Measurements from ENCODE around the gene SAAL1.
"Not testable (repeated sequence)": the region's sequence is repeated elsewhere in the genome, so short reads cannot be mapped to it uniquely, and the experiment has no call there.

SAAL1 gene, protein sequence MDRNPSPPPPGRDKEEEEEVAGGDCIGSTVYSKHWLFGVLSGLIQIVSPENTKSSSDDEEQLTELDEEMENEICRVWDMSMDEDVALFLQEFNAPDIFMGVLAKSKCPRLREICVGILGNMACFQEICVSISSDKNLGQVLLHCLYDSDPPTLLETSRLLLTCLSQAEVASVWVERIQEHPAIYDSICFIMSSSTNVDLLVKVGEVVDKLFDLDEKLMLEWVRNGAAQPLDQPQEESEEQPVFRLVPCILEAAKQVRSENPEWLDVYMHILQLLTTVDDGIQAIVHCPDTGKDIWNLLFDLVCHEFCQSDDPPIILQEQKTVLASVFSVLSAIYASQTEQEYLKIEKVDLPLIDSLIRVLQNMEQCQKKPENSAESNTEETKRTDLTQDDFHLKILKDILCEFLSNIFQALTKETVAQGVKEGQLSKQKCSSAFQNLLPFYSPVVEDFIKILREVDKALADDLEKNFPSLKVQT

DNA sequence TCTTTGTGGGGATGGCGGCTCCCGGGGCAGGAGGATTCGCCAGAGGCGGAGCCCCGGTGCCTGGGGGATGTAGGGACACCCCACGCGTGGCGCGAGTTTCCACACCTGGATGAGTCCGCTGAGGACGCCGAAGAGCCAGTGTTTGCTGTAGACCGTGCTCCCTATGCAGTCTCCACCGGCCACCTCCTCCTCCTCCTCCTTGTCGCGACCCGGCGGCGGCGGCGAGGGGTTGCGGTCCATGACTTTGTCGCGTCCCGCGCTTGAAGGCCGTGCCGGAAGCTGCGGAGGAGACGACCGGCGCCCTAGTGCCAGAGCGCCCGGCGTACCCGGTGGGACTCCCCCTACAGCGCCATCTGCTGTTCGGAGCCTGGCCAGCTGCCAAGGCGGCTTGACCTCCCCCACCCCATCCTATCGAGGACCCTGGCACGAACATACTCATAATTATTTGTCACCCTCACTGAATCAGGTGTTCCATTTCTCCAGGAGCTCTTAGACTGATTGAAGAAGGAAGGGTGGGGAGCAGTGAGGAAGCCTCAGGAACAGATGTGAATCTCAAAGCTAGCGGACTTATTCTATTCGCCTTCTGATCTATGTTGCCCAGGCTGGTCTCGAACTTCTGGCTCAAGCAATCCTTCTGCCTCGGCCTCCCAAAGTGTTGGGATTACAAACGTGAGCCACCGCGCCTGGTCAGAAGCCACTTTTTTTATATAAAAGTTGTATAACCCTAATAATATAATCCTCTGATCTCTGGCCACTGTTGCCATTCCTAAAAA lies at the start of gene SAAL1:
SAAL1 (minus strand) TSS at position 281 of the 773 bp plus-strand sequence; CDS start at position 240, 41 bp downstream.
- DNase-seq = peak; percentile 86 to 91 (median 88)

DNA sequence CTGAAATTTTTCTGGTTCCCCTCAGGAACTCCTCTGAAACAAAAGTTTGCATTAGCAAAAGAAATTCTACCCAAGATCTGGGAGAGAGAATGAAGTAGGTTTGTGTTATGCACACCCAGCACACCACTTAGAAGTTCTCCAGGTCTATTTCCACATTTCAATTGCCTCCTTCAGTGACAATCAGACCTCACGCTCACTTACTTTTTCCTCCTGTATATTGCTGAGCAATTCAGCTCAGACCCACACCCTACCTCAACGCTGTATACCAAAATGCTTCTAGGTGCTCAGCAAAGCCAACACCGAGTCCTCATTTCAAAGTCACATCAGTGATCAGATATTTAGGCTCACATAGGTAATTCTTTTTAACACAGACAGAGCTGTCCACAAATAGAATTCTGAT lies 45.7 kb upstream of the SAAL1 start:
- DNase-seq = no peak

DNA sequence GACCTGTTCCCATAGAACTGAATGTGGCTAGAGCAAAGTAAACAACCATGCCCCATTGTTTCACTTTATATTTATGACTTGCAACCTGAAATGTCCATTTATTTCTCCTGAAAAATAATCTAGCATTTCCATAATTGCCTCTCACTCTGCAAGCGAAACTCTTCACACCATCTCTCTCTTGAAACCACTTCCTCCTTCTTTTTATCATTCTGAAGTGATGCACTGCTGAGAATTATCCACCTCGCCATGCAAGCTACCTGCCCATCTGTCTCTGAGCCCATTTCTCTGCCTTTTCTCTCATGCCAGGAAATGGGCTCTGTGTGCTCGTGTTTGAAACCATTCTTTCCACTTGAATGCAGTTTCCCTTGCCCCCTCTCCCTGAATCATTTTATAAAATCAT lies 40.0 kb upstream of the SAAL1 start:
- DNase-seq = no peak

DNA sequence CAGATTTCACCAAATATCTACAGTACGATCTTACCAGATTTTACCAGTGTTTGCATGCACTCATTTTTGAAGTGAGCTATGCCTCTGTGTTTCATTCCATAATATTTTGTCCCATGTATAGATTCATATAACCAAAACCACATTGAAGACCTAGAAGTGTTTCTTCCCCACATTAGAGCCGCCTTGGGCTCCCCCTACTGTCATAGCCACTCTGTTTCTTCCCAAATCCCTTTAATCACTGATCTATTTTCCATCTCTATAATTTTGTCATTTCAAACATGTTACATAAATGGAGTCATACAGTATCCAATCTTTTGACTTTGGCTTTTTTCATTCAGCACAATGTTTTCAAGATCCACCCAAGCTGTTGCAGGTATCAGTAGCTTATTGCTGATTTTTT lies 39.1 kb upstream of the SAAL1 start:
- DNase-seq = no peak

DNA sequence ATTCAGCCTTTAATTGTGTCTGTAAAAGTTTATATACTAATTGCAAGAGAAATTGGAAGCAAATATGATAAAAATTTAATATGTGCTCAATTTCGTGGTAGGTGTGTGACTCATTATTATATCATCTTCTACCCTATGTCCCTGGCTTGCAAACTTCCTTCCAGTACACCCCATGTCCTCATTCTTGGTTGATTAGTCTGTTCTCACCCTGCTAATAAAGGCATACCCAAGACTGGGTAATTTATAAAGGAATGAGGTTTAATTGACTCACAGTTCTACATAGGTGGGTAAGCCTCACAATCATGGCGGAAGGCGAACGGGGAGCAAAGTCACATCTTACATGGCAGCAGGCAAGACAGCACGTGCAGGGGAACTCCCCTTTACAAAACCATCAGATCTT lies 38.4 kb upstream of the SAAL1 start:
- no peak for DNase-seq

DNA sequence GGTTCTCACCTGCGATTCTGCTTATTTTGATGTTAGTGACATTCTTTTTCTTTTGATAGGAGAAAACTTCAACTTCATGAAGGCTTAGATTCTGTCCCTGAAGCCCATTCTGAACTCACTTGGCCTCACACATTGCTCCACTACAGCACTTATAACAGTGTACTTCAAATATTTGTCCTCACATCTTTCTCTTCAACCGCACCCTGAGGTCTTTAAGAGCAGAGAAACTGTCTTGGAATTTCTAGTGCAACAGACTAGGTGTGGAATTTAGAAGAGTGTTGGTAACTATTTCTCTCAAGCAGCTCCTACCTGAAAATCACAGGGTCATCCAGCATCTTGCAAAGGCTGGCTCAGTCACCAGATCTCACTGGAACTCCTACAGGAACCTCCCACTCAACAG lies 34.3 kb upstream of the SAAL1 start:
- no peak for DNase-seq

DNA sequence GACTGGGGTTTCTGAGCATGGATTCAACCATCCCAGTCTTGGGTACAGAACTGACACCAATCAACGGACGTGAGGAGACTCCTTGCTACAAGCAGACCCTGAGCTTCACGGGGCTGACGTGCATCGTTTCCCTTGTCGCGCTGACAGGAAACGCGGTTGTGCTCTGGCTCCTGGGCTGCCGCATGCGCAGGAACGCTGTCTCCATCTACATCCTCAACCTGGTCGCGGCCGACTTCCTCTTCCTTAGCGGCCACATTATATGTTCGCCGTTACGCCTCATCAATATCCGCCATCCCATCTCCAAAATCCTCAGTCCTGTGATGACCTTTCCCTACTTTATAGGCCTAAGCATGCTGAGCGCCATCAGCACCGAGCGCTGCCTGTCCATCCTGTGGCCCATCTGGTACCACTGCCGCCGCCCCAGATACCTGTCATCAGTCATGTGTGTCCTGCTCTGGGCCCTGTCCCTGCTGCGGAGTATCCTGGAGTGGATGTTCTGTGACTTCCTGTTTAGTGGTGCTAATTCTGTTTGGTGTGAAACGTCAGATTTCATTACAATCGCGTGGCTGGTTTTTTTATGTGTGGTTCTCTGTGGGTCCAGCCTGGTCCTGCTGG lies 31.4 kb upstream of the SAAL1 start:
- DNase-seq = no peak

DNA sequence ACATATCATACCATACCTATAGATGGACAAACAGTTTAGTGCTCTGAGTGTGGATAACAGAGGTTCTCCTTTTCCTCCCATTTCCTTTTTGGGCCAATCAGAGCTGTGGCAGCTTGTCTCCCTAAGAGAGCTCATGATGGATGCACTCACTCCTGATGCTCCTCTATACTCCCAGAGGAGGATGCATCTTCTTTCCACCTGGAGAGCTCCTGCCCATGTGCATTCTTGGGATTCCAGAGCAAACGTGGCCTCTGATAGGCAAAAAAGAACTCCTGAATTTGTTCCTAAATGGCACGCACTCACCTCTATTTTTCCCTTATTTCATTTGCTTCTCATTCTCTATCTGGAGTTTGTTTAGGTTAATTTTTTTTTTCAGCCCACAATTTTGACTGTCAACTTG lies 29.4 kb upstream of the SAAL1 start:
- DNase-seq = no peak

DNA sequence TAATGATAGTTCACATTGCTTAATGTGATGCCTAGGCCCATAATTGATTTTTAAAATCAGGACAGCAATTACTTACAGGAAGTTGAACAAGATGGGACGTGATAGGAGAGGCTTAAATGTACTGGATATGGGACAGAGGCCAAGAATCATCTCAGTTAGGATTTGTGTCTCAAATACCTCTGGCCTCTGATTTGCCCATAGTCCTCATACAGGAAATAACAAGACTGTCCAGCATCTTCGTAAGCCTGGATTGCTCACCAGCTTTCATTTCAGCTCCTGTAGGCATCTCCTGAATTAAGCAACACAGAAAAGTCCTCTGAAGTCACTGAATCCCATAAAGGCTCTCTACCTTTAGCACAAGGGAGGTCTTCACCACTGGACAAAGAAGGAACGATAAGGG lies 26.5 kb upstream of the SAAL1 start, which contains the start of gene MRGPRX3:
MRGPRX3 (plus strand) TSS at position 231 of the 400 bp plus-strand sequence. CDS start 4,632 bp downstream, outside the sequence.
- DNase-seq = no peak

DNA sequence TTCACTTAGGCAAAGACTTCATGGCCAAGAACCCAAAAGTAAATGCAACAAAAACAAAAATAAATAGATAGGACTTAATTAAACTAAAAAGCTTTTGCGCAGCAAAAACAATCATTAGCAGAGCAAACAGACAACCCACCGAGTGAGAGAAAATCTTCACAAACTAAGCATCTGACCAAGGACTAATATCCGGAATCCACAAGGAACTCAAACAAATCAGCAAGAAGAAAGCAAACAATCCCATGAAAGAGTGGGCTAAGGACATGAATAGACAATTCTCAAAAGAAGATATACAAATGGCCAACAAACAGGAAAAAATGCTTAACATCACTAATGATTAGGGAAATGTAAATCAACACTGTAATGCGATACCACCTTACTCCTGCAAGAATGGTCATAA lies 25.2 kb upstream of the SAAL1 start:
- not testable (repeated sequence) for DNase-seq

DNA sequence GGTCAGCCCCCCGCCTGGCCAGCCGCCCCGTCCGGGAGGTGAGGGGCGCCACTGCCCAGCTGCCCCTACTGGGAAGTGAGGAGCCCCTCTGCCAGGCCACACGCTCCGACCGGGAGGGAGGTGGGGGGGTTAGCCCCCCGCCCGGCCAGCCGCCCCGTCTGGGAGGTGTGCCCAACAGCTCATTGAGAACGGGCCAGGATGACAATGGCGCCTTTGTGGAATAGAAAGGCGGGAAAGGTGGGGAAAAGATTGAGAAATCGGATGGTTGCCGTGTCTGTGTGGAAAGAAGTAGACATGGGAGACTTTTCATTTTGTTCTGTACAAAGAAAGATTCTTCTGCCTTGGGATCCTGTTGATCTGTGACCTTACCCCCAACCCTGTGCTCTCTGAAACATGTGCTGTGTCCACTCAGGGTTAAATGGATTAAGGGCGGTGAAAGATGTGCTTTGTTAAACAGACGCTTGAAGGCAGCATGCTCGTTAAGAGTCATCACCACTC lies 15.5 kb upstream of the SAAL1 start:
- DNase-seq = not testable (repeated sequence)

DNA sequence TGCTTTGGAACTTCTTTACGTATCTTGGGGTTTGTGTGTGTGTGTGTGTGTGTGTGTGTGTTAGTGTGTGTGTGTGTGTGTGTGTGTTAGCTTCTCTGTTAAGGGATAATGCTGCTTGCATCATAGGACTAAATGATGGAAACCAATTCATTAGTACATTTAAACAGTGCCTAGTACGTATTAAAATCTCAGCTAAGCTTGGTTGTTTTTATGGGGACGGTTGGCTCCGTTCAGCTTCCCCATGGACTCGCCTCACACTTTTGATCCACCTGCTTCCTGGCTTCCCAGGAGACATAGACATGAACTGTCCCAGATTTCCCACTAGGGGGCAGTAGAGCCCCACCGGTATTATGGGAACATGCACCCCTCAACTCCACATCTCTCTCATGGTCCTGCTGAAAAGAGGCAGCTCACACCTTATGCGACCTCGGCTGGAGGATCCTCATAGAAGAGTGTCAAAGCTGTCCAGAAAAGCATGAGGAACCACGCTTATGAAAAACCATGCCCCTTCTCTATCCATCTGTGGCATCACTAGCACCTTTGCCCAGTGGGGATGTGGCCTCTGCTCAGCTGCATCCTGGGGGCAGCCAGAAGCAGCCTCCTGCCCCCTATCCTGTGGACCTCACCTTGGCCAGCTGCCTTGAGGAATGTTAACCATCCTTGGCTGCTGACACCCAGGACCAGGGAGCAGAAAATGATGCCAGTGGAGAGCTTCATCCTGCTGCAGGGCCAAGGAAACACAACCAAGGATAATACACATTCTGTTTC lies 9.7 kb upstream of the SAAL1 start:
- peak; percentile 12 to 39 (median 26) for DNase-seq

DNA sequence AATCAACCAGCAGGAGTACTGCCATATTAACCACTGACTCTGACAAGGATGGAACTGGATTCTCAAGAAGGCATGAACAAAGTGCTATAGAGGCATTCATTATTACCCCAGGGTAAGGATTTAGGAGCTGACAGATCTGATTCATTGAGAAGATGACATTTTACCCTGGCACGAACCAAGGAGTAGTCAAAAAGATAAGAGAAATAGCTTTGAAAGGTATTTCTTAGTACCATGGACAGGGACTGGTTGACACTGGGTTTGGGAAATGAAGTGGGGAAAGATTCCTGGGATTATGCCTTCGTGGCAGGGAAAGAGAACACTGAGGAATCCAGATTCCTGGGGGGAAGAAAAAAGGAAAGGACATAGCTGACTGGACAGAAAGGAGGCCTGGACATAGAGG lies 5.1 kb upstream of the SAAL1 start:
- DNase-seq = no peak

DNA sequence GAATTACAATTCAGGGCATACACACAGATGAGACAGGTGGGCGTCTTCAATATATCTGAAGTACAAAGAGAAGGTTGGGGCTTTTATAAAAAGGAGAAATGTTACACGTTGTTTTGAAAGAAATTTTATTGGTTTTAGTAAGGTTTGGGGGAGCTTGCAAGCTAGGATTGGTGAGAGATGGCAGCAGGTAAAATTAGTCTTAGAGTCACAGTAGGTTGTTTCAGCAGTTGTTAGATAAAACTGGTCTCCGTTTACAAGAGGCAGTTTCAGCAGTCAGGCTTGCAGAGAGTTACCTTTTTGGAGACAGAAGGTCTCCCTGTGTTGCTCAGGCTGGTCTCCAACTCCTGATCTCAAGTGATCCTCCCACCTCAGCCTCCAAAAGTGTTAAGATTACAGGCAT lies 2.4 kb upstream of the SAAL1 start:
- DNase-seq = no peak

DNA sequence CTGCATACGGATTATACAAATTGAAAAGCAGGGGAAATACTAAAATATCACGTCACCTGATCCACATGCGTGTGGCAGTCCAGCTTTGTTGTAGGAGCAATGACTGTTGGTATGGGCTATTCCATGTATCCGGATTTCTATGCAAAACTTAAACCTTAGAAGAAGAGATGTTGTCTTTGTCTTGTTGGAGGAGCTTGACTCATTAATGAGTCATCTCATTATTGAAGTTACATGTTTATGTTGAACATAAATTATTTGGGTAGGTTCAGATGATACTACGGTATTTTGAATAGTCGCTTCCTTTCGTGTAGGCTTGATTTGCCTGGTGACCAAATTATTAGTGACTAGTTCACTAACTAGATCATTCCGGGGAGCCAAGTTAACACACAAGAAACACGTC lies 806 bp upstream of the SAAL1 start:
- DNase-seq = no peak

DNA sequence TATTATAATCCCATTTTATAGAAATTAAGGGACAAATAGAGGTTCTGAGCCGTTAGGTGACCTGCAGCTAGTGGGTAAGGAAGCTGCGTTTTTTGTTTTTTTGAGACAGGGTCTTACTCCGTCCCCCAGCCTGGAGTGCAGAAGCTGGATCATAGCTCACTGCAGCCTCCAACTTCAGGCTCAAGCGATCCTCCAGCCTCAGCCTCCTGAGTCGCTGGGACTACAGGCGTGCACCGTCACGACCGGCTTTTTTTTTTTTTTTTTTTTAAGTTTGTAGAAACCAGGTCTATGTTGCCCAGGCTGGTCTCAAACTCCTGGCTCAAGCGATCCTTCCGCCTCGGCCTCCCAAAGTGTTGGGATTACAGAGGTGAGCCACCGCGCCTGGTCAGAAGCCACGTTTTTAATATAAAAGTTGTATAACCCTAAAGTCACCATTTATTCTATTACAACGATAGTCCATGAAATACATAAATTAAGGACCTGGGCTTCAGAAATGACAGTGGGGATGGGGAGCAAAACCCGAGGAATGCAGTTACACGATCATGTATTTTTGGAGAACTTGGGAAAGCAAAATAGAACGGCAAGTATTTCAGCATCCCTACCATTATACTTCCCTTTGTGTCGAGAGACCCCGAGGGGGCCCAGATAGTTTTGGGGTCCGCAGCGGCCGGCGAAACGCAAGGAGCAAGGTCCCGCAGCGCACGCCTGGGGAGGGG lies 638 bp downstream of the SAAL1 start:
- no peak for DNase-seq

DNA sequence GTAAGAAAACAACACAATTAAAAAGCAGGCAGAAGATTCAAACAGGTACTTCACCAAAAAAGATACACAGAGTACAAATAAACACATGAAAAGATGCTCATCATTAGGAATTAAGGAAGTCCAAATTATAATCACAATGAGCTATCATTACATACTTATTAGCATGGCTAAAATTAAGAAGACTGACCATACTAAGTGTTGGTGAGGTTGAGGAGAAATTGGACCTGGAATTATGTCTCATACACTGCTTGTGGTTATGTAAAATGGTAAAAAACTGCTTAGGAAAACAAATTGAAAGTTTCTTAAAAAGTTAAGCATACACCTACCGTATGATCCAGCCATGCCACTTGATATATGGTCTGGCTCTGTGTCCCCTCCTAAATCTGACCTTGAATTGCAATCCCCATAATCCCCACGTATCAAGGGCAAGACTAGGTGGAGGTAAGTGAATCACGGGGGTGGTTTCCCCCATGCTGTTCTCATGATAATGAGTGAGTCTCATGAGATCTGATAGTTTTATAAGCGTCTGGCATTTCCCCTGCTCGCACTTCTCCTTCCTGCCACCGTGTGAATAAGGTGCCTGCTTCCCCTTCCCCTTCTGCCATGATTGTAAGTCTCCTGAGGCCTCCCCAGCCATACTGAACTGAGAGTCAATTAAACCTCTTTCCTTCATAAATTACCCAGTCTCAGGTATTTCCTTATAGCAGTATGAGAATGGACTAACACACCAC lies 4.8 kb downstream of the SAAL1 start:
- DNase-seq = no peak

DNA sequence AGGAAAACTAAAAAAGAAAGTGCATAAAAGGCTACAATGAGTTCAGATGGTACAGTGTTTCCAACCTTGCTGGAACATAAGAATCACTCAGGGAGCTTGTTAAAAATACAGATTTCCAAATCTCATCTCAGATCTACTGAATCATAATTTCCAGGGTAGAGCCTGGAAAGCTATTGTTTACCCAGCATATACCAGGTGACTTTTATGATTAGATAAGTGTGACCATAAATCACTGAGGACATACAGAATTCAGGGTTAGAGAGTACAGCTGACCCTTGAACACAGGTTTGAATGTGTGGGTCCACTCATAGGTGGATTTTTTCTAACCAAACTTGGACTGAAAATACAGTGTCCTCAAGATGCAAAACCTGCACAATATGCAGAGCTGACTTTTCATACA lies 11.9 kb downstream of the SAAL1 start:
- DNase-seq = no peak

DNA sequence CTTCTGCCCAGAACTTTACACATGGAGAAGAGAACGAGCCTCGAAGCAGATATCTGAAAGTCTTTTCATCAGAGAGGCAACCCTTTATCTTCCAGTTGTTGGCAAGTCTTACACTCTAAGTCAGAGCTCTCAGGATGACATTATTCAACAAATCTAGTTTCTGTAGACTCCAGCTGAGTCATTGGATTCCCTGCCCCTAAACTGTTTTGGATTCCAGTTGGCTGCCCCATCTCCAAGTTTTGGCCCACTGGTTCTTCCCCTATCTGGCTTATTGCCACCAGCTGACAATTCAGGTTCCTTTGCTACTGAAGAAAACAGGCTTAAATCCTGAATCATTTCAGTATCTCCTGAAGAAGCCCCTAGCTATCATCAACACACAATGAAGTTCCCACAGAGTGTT lies 14.2 kb downstream of the SAAL1 start:
- no peak for DNase-seq

DNA sequence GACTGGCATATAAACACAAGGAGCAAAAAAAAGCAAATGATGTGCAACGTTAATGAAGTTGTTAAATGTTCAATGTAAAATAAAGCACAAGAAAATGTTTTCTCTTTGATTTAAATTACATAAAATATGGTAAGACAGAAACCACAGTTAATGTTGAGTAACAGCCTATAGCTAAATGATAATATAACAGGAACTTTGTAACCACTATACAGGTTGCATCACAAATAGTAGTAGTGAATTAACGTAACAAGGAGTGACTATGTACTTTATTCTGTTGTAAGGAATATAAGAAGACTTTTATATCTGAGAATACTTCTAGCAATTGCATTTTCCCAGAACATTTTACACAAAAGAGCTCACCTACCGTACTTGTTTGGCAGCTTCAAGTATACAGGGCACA lies 16.9 kb downstream of the SAAL1 start:
- no peak for DNase-seq

DNA sequence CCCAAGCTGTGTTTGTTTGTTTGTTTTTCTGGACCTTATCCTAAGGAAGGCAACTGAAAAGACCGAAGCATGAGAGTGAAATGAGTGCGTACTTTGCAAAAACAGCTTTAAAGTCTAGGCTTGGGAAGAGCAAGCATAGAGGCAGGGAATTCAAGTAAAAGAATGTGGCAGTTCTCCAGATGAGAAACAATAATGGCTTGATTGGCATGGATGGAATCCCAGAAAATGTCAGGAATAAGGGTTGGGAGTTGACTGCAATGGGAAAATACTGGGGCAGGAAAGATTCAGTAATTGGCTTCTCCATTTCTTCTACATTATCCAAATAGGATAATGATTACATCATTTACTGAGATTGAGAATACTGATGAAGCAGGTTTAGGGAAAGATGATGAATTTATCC lies 17.5 kb downstream of the SAAL1 start:
- DNase-seq = no peak

Data from activated naive CD4-positive, alpha-beta T cell (primary cell).